ENCODE data around the gene LPAR3. TPM values are rescaled to one million over a fixed set of nuclear protein-coding genes. Genes with fewer than 3 reads are reported as not detected.

The LPAR3 gene
- total and polyA plus RNA-seq, 2 experiments from 2014 or later = 0.18 to 2.7 TPM

DNA sequence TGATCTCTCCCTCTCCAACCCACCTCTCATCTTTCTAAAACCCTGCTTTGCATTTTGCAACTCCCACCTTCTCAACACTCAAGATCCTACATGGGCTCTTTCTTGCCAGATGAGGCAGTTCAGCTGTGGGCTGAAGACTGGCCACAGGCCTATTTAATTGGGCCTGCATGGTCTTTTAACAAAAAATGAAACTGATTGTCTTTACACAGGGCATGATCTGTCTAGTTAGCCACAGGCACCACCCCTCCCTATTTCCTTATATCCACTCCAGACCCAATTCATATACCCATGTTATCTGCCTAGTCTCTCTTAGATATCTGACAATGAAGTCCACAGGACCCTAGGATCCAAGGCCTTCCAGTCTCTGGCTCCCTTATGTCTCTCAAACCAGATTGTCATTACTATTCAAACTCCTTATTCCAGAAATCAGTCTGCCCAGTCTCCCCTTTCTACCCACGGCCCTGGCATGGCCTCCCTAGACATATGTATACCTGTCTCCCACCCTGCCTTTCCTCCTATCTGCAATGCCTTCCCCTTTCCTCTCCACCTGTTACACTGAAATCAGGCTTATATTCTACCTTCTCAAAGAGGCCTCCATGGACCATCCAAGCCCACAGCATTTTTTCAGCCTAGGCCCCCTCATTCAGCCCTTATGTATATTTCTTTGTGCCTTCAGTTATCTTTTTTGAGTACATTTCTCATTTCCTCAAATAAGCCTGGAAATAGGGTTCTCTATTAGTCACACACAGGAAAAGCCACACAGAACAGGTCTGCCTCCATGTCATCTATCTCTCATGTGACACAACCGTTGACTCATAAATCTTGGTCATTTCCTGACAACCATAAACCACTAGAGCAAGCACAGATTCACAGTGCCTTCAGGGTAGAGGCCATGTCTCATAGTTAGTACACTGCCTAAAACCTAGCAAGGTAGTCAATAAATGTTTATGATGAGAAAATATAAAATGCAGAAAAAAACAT lies 39.0 kb downstream of the LPAR3 start:
- no peaks in the 10 kb centered on the region for H3K9me2 ChIP-seq (replicated peaks; ENCODE audit: insufficient read depth)
- no peak overlapping the region for H2AFZ ChIP-seq
- peaks cover 10% of the 10 kb centered on the region for H3K4me1 ChIP-seq (ENCODE audit: insufficient read depth)
- H3K27me3 ChIP-seq = no peaks in the 10 kb centered on the region
- no peaks in the 10 kb centered on the region for H4K20me1 ChIP-seq (ENCODE audit: insufficient read depth, poor library complexity, severe bottlenecking)
- no peaks in the 10 kb centered on the region for H3K9me3 ChIP-seq (ENCODE audit: low read depth)
- no peaks in the 10 kb centered on the region for H3K36me3 ChIP-seq (replicated peaks; ENCODE audit: insufficient read depth, low read depth)
- peak overlapping the region; percentile 81 for H3K27ac ChIP-seq
- DNase-seq (ENCODE audit: low spot score) = peak; percentile 66
- no peak overlapping the region for H3K4me2 ChIP-seq
- no peaks in the 10 kb centered on the region for H3K79me2 ChIP-seq
- no peak for TF ChIP-seq EZH2phosphoT487 (IDR thresholded peaks at IDR 0.05; ENCODE audit: low read depth, severe bottlenecking, unreplicated experiment)
- TF ChIP-seq EZH2 (IDR thresholded peaks at IDR 0.05; ENCODE audit: borderline replicate concordance) = no peak
- TF ChIP-seq, protein P1, sequence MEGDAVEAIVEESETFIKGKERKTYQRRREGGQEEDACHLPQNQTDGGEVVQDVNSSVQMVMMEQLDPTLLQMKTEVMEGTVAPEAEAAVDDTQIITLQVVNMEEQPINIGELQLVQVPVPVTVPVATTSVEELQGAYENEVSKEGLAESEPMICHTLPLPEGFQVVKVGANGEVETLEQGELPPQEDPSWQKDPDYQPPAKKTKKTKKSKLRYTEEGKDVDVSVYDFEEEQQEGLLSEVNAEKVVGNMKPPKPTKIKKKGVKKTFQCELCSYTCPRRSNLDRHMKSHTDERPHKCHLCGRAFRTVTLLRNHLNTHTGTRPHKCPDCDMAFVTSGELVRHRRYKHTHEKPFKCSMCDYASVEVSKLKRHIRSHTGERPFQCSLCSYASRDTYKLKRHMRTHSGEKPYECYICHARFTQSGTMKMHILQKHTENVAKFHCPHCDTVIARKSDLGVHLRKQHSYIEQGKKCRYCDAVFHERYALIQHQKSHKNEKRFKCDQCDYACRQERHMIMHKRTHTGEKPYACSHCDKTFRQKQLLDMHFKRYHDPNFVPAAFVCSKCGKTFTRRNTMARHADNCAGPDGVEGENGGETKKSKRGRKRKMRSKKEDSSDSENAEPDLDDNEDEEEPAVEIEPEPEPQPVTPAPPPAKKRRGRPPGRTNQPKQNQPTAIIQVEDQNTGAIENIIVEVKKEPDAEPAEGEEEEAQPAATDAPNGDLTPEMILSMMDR (IDR thresholded peaks at IDR 0.05; ENCODE audit: poor library complexity) = no peak
- WGBS (ENCODE audit: low lambda C conversion rate, missing lambda C conversion rate) = 69% methylated on average over 2 of the region's 2 CpGs
- H3K4me3 ChIP-seq = no peak overlapping the region

DNA sequence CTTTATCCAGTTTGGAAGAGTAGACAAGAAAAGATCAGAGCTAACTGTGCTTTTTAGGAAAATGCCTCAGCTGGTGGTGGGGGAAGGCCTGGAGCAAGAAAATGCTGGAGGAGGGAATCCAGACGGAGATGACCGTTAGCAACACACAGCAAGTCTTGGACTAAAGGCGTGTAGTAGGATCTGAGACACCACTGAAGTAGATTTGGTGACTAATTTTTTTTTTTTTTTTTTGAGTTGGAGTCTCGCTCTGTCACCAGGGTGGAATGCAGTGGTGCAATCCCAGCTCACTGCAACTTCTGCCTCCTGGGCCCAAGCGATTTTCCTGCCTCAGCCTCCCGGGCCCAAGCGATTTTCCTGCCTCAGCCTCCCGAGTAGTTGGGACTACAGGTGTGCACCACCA lies 41.2 kb downstream of the LPAR3 start:
- 79% methylated on average over 8 of the region's 8 CpGs for WGBS (ENCODE audit: low lambda C conversion rate, missing lambda C conversion rate)
- H3K27me3 ChIP-seq = no peaks in the 10 kb centered on the region
- TF ChIP-seq EZH2 (IDR thresholded peaks at IDR 0.05; ENCODE audit: borderline replicate concordance) (no peak), EZH2phosphoT487 (IDR thresholded peaks at IDR 0.05; ENCODE audit: low read depth, severe bottlenecking, unreplicated experiment) (no peak)
- TF ChIP-seq, protein P1 (IDR thresholded peaks at IDR 0.05; ENCODE audit: poor library complexity) = no peak
- no peak overlapping the region for H2AFZ ChIP-seq
- H3K27ac ChIP-seq = no peak overlapping the region
- H3K9me2 ChIP-seq (replicated peaks; ENCODE audit: insufficient read depth) = no peaks in the 10 kb centered on the region
- peaks cover 18% of the 10 kb centered on the region for H3K4me1 ChIP-seq (ENCODE audit: insufficient read depth)
- no peaks in the 10 kb centered on the region for H3K36me3 ChIP-seq (replicated peaks; ENCODE audit: insufficient read depth, low read depth)
- H3K4me3 ChIP-seq = no peak overlapping the region
- H3K9me3 ChIP-seq (ENCODE audit: low read depth) = no peaks in the 10 kb centered on the region
- H3K4me2 ChIP-seq = no peak overlapping the region
- no peaks in the 10 kb centered on the region for H3K79me2 ChIP-seq
- H4K20me1 ChIP-seq (ENCODE audit: insufficient read depth, poor library complexity, severe bottlenecking) = no peaks in the 10 kb centered on the region
- DNase-seq (ENCODE audit: low spot score) = peak; percentile 11

DNA sequence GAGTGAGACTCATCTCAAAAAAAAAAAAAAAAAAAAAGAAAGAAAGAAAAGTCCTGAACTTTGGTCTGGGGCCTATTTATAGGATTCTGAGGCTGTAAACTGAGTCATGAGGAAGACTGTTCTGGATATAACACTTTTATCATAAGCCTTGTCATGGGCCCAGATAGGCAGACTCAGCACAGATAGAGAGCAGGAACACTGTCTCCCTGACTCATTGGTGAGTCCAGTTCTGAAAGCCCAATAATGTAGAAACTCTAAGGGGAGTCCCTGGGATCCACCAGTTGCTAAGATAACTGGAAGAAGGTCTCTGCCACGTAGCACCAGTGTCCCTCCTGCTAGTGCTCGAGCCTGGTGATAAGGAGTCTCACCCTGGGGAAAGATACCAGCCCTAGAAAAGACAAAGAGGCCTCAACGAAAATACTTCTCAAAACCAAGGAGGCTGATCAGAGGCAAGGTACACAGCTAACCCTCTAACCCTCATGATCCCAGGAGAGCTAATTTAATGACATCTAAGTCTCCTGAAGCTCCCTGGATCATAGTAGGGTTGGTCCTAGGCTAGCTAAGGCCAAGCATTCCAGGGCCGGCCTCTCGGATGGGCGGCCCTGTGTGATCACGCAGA lies 43.5 kb downstream of the LPAR3 start:
- Histone ChIP-seq H3K27me3 (no peaks in the 10 kb centered on the region), H3K27ac (peak overlapping the region; percentile 76), H3K79me2 (no peaks in the 10 kb centered on the region), H3K9me3 (ENCODE audit: low read depth) (no peaks in the 10 kb centered on the region), H3K9me2 (replicated peaks; ENCODE audit: insufficient read depth) (no peaks in the 10 kb centered on the region), H4K20me1 (ENCODE audit: insufficient read depth, poor library complexity, severe bottlenecking) (no peaks in the 10 kb centered on the region), H3K4me2 (no peak overlapping the region), H3K4me3 (no peak overlapping the region), H3K36me3 (replicated peaks; ENCODE audit: insufficient read depth, low read depth) (no peaks in the 10 kb centered on the region), H3K4me1 (ENCODE audit: insufficient read depth) (peaks cover 12% of the 10 kb centered on the region), H2AFZ (no peak overlapping the region)
- TF ChIP-seq EZH2 (IDR thresholded peaks at IDR 0.05; ENCODE audit: borderline replicate concordance) (no peak), EZH2phosphoT487 (IDR thresholded peaks at IDR 0.05; ENCODE audit: low read depth, severe bottlenecking, unreplicated experiment) (no peak)
- TF ChIP-seq, protein P1 (IDR thresholded peaks at IDR 0.05; ENCODE audit: poor library complexity) = no peak
- DNase-seq (ENCODE audit: low spot score) = peak; percentile 39
- 72% methylated on average over 7 of the region's 7 CpGs for WGBS (ENCODE audit: low lambda C conversion rate, missing lambda C conversion rate)

Data from hepatocyte (in vitro differentiated cells).